Left renal cortex interstitium (tissue), 4 donors: ENCODE data around the gene PROCR. TPM values are rescaled to one million over a fixed set of nuclear protein-coding genes. Genes with fewer than 3 reads are reported as not detected.
A peak's percentile ranks its signal among the peaks of the same experiment; 100 is the strongest.
"Not testable (repeated sequence)": the region's sequence is repeated elsewhere in the genome, so short reads cannot be mapped to it uniquely, and the experiment has no call there.

Experiments used
- DNase-seq, 4 donors: peaks; one replicate each; pipeline ENCODE4 v3.0.0-alpha.2; 2013; ENCODE audit warnings: low read depth in 4 of 4, low spot score in 2 of 4, missing footprints in 1 of 4
- polyA plus RNA-seq, 4 donors: library from polyadenylated mRNA; unstranded; fragments of 120-200 nt; gene quantifications; one replicate each; pipeline ENCODE4 v1.2.1, GENCODE V29; 2013; ENCODE audit not compliant: insufficient read length in 4 of 4

Gene PROCR
- polyA plus RNA-seq: 1 to 10 TPM; 7.5 to 10.0 (median 9.5) TPM

GRCh38 chr20:35171753-35172433 is at the start of gene PROCR:
PROCR (plus strand) TSS chr20:35172072; CDS start chr20:35172155, 83 bp downstream.
- no peak for DNase-seq

- no peak for DNase-seq
Observed at GRCh38 chr20:35122756-35123405, 49.0 kb upstream of the PROCR start.

GRCh38 chr20:35125753-35126152 is 46.1 kb upstream of the PROCR start:
- no peak for DNase-seq

GRCh38 chr20:35129647-35130069 is 42.2 kb upstream of the PROCR start:
- no peak for DNase-seq

- no peak for DNase-seq
Observed at GRCh38 chr20:35131934-35132333, 39.9 kb upstream of the PROCR start.

- DNase-seq: no peak
Observed at GRCh38 chr20:35133031-35133430, 38.8 kb upstream of the PROCR start.

GRCh38 chr20:35133735-35134134 is 38.1 kb upstream of the PROCR start:
- DNase-seq: no peak

- no peak for DNase-seq
Observed at GRCh38 chr20:35134472-35134871, 37.4 kb upstream of the PROCR start.

- no peak for DNase-seq
Observed at GRCh38 chr20:35134880-35135279, 37.0 kb upstream of the PROCR start.

GRCh38 chr20:35135867-35136586 is 35.8 kb upstream of the PROCR start:
- no peak for DNase-seq

GRCh38 chr20:35144694-35145093 is 27.2 kb upstream of the PROCR start:
- DNase-seq: no peak

- DNase-seq: no peak
Observed at GRCh38 chr20:35145141-35145564, 26.7 kb upstream of the PROCR start.

- DNase-seq: no peak
Observed at GRCh38 chr20:35146299-35146919, 25.5 kb upstream of the PROCR start.

GRCh38 chr20:35146920-35147574 is 24.8 kb upstream of the PROCR start, which contains the start of gene EDEM2:
EDEM2 (minus strand) TSS chr20:35147336; CDS start chr20:35147258, 78 bp downstream.
- DNase-seq: peak; percentile 79 to 87 (median 84)

GRCh38 chr20:35147575-35148071 is 24.2 kb upstream of the PROCR start:
- DNase-seq: not testable (repeated sequence)

GRCh38 chr20:35150846-35151579 is 20.9 kb upstream of the PROCR start:
- no peak for DNase-seq

- no peak for DNase-seq
Observed at GRCh38 chr20:35151736-35152135, 20.1 kb upstream of the PROCR start.

- DNase-seq: no peak
Observed at GRCh38 chr20:35155936-35156335, 15.9 kb upstream of the PROCR start.

- DNase-seq: no peak
Observed at GRCh38 chr20:35156978-35157377, 14.9 kb upstream of the PROCR start.

- DNase-seq: not testable (repeated sequence)
Observed at GRCh38 chr20:35160341-35160740, 11.5 kb upstream of the PROCR start.
